ENCODE results near the gene CRYGS. TPM values are rescaled to one million over a fixed set of nuclear protein-coding genes. Genes with fewer than 3 reads are reported as not detected.
"Not testable (repeated sequence)": the region's sequence is repeated elsewhere in the genome, so short reads cannot be mapped to it uniquely, and the experiment has no call there.

Gene CRYGS
- total RNA-seq, 1 donor from 2014 or later = 3.2 TPM

- H3K9me3 Mint-ChIP-seq = no peaks in the 10 kb centered on the region
- H3K4me3 Mint-ChIP-seq = no peak overlapping the region
- no peaks in the 10 kb centered on the region for H3K36me3 Mint-ChIP-seq (ENCODE audit: low read depth)
- intact Hi-C loops (cut with micrococcal nuclease) = no loop called here
- H3K4me1 Mint-ChIP-seq (ENCODE audit: low read depth) = peaks cover 49% of the 10 kb centered on the region
- H3K27me3 Mint-ChIP-seq (ENCODE audit: insufficient read depth) = peaks cover 5% of the 10 kb centered on the region
- no peak for DNase-seq (ENCODE audit: low spot score)
- no peak overlapping the region for H3K27ac Mint-ChIP-seq
These were observed 32.9 kb downstream of the CRYGS start for GRCh38 chr3:186511245-186511644.

GRCh38 chr3:186510374-186511079 lies 33.7 kb downstream of the CRYGS start:
- Mint-ChIP-seq H3K27me3 (ENCODE audit: insufficient read depth) (peaks cover 5% of the 10 kb centered on the region), H3K27ac (no peak overlapping the region), H3K36me3 (ENCODE audit: low read depth) (no peaks in the 10 kb centered on the region), H3K4me3 (no peak overlapping the region), H3K4me1 (ENCODE audit: low read depth) (peaks cover 42% of the 10 kb centered on the region), H3K9me3 (no peaks in the 10 kb centered on the region)
- intact Hi-C loops (cut with micrococcal nuclease) = no loop called here
- no peak for DNase-seq (ENCODE audit: low spot score)

- H3K4me1 Mint-ChIP-seq (ENCODE audit: low read depth) = peaks cover 31% of the 10 kb centered on the region
- no peaks in the 10 kb centered on the region for H3K9me3 Mint-ChIP-seq
- H3K27me3 Mint-ChIP-seq (ENCODE audit: insufficient read depth) = peaks cover 3% of the 10 kb centered on the region
- H3K36me3 Mint-ChIP-seq (ENCODE audit: low read depth) = no peaks in the 10 kb centered on the region
- no peak for DNase-seq (ENCODE audit: low spot score)
- intact Hi-C loops (cut with micrococcal nuclease) = no loop called here
- H3K4me3 Mint-ChIP-seq = no peak overlapping the region
- H3K27ac Mint-ChIP-seq = no peak overlapping the region
These were observed 34.8 kb downstream of the CRYGS start for GRCh38 chr3:186509423-186509822.

DNA sequence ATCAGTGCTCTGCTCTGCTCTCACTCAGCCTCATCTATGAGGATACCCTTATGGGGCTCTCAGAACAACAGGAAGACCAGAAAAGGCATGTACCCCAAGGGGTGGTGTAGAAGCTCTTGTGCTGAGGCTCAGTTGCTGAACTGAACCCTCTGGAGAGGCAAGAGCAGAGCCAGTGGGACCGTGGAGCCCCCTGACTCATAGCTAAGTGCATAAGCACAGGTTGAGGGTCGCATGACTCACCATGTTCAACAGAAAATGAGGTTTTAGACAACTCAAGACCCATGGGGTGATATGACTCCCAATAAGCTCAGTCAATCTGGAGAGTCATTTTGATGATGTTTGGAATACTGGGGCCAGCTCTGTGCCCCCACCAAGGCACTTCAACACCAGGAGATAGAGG lies 37.3 kb downstream of the CRYGS start:
- Mint-ChIP-seq H3K27me3 (ENCODE audit: insufficient read depth) (no peaks in the 10 kb centered on the region), H3K27ac (no peak overlapping the region), H3K4me1 (ENCODE audit: low read depth) (peaks cover 26% of the 10 kb centered on the region), H3K36me3 (ENCODE audit: low read depth) (no peaks in the 10 kb centered on the region), H3K4me3 (no peak overlapping the region), H3K9me3 (no peaks in the 10 kb centered on the region)
- DNase-seq (ENCODE audit: low spot score) = no peak
- intact Hi-C loops (cut with micrococcal nuclease) = no loop called here

DNA sequence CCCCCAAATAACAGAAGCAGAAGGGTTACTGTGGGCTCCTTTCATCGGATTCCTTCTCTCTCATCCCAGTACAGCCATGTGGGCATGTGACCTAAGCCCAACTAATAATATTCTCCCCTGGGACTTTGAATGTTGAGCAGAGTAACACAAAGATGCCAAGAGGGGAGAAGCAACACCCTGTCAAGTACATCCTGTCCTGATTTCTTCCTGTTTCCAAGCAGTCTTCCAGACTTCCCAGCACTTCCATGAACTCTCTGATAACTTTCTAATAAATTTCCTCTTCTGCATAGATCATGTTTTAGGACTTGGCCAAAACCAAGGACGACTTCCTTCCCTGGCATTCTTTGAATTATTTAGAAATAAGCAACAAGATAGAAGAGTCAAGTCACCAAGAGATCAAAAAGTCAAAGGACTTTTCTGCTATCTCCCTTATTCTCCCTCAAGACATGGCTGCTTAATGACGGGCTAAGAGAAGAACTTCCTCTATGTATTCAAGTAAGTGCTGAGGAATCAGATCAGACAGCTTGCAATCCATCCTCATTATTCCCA lies 37.9 kb downstream of the CRYGS start:
- Mint-ChIP-seq H3K27me3 (ENCODE audit: insufficient read depth) (no peaks in the 10 kb centered on the region), H3K36me3 (ENCODE audit: low read depth) (no peaks in the 10 kb centered on the region), H3K27ac (no peak overlapping the region), H3K9me3 (no peaks in the 10 kb centered on the region), H3K4me3 (no peak overlapping the region), H3K4me1 (ENCODE audit: low read depth) (peaks cover 20% of the 10 kb centered on the region)
- intact Hi-C loops (cut with micrococcal nuclease) = no loop called here
- no peak for DNase-seq (ENCODE audit: low spot score)

- Mint-ChIP-seq H3K4me3 (no peak overlapping the region), H3K4me1 (ENCODE audit: low read depth) (peaks cover 12% of the 10 kb centered on the region)
These were observed 41.0 kb downstream of the CRYGS start for GRCh38 chr3:186502966-186503712.

GRCh38 chr3:186502138-186502948 lies 41.8 kb downstream of the CRYGS start:
- no peak for DNase-seq (ENCODE audit: low spot score)
- Mint-ChIP-seq H3K4me1 (ENCODE audit: low read depth) (peaks cover 12% of the 10 kb centered on the region), H3K9me3 (peaks cover 10% of the 10 kb centered on the region), H3K36me3 (ENCODE audit: low read depth) (no peaks in the 10 kb centered on the region), H3K4me3 (no peak overlapping the region), H3K27me3 (ENCODE audit: insufficient read depth) (peaks cover 5% of the 10 kb centered on the region), H3K27ac (peak overlapping the region; percentile 24)
- intact Hi-C loops (cut with micrococcal nuclease) = no loop called here

More at GRCh38 chr3:186502966-186503712, 41.0 kb downstream of the CRYGS start:
- Mint-ChIP-seq H3K9me3 (peaks cover 9% of the 10 kb centered on the region), H3K27me3 (ENCODE audit: insufficient read depth) (peaks cover 5% of the 10 kb centered on the region), H3K36me3 (ENCODE audit: low read depth) (no peaks in the 10 kb centered on the region), H3K27ac (peak overlapping the region; percentile 24)
- no peak for DNase-seq (ENCODE audit: low spot score)
- intact Hi-C loops (cut with micrococcal nuclease) = no loop called here

- DNase-seq (ENCODE audit: low spot score); H3K36me3 Mint-ChIP-seq (ENCODE audit: low read depth); H3K9me3 Mint-ChIP-seq; H3K27ac Mint-ChIP-seq; H3K4me1 Mint-ChIP-seq (ENCODE audit: low read depth); H3K27me3 Mint-ChIP-seq (ENCODE audit: insufficient read depth); H3K4me3 Mint-ChIP-seq; intact Hi-C loops (cut with micrococcal nuclease): not testable (repeated sequence)
These were observed 44.2 kb downstream of the CRYGS start for GRCh38 chr3:186499949-186500348.

- intact Hi-C loops (cut with micrococcal nuclease); H3K27me3 Mint-ChIP-seq (ENCODE audit: insufficient read depth); H3K36me3 Mint-ChIP-seq (ENCODE audit: low read depth); H3K4me3 Mint-ChIP-seq; H3K9me3 Mint-ChIP-seq; H3K4me1 Mint-ChIP-seq (ENCODE audit: low read depth); H3K27ac Mint-ChIP-seq; DNase-seq (ENCODE audit: low spot score): not testable (repeated sequence)
These were observed 46.2 kb downstream of the CRYGS start for GRCh38 chr3:186498022-186498421.

DNA sequence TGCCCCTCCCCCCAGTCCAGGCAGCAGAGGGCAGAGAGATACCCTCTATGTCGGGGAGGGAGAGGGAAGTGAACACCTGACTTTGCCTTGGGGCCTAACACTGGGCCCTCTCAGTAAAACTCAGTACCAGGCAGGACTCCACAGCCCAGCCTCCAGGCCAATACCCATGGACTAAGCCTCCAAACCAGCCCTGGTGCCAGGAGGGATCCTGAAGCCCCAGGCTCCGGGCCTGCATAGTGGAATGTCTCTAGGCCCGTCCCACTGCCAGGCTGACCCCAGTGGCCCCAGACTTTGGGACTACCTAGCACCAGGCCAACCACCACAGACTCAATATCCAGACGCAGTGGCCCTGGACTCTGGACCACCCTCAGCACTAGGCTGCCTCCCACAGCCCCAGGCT lies 46.6 kb downstream of the CRYGS start:
- H3K9me3 Mint-ChIP-seq = peaks cover 10% of the 10 kb centered on the region
- no peak for DNase-seq (ENCODE audit: low spot score)
- H3K4me1 Mint-ChIP-seq (ENCODE audit: low read depth) = peaks cover 1% of the 10 kb centered on the region
- no peak overlapping the region for H3K27ac Mint-ChIP-seq
- no peaks in the 10 kb centered on the region for H3K36me3 Mint-ChIP-seq (ENCODE audit: low read depth)
- intact Hi-C loops (cut with micrococcal nuclease) = no loop called here
- H3K27me3 Mint-ChIP-seq (ENCODE audit: insufficient read depth) = peaks cover 8% of the 10 kb centered on the region
- no peak overlapping the region for H3K4me3 Mint-ChIP-seq

DNA sequence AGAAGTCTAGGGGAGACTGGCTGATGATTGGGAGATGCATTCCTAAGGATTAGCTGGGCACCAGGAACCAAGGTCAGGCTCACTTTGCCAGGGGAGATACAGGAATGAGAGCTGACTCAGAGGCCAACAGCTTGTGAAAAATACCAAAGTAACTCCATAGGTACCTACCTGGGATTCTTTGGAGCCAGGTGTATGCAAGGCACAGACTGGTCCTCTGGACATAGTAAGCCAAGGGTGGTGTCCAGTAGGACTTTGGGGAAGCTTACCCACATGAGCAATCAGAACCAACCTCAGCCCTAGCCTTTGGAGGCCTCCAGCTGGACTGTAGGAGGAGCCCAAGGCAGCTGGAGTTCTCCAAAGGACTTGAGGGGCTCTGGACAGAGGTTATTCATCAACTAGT lies 47.5 kb downstream of the CRYGS start:
- Mint-ChIP-seq H3K27me3 (ENCODE audit: insufficient read depth) (peaks cover 8% of the 10 kb centered on the region), H3K4me3 (no peak overlapping the region), H3K27ac (no peak overlapping the region), H3K4me1 (ENCODE audit: low read depth) (no peaks in the 10 kb centered on the region), H3K9me3 (peaks cover 10% of the 10 kb centered on the region), H3K36me3 (ENCODE audit: low read depth) (no peaks in the 10 kb centered on the region)
- intact Hi-C loops (cut with micrococcal nuclease) = no loop called here
- DNase-seq (ENCODE audit: low spot score) = no peak

DNA sequence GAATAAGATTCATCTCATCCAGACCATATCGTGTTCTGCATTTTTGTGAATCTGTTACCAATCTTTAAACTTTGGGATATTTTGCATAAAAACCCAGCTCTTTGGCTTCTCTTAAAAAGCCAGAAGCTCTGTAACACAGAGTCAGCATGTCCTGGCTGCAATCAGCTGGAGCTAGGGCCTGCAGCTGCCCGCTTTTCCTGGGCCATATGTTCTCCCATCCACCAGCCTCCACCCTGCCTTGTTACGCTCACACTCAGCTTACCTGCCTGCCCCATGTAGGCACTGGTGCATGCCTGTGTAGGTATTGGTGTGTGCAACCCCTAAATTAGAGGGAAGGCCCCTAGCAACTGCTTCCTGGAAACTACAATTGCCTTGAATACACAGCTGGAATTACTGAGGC lies 48.2 kb downstream of the CRYGS start:
- Mint-ChIP-seq H3K36me3 (ENCODE audit: low read depth) (no peaks in the 10 kb centered on the region), H3K4me1 (ENCODE audit: low read depth) (no peaks in the 10 kb centered on the region), H3K4me3 (no peak overlapping the region), H3K27me3 (ENCODE audit: insufficient read depth) (peaks cover 8% of the 10 kb centered on the region), H3K9me3 (peaks cover 10% of the 10 kb centered on the region), H3K27ac (no peak overlapping the region)
- intact Hi-C loops (cut with micrococcal nuclease) = no loop called here
- no peak for DNase-seq (ENCODE audit: low spot score)

All from activated T-helper 1 cell treated with anti-CD3 and anti-CD28 coated beads, Interleukin-12 subunit alpha, Interleukin-12 subunit beta, Interleukin-2, Interleukin-4 antibody, amounts not matched to agents 30 ng/mL and 10 ng/mL and 1 ng/mL, durations not matched to agents 14 hours and 24 hours and 36 hours (primary cell).